Activated T-helper 9 cell treated with anti-CD3 and anti-CD28 coated beads, Interleukin-2, amount 50 U/mL, for 16 hours (primary cell): Measurements from ENCODE around the gene UQCR10.

ENCODE experiments used
- DNase-seq: peaks from one replicate; pipeline ENCODE4 v3.0.0-alpha.2; 2020; ENCODE audit warnings: low read depth

UQCR10 gene

GRCh38 chr22:29767171-29768051, at the start of gene UQCR10:
TSS of gene UQCR10 (plus strand) at chr22:29767369. CDS start at chr22:29767399, 30 bp downstream.
- DNase-seq: peak; percentile 92

GRCh38 chr22:29717789-29718188, 49.4 kb upstream of the UQCR10 start:
- DNase-seq: no peak

- DNase-seq: no peak
These were observed 47.9 kb upstream of the UQCR10 start for GRCh38 chr22:29718949-29719898.

- DNase-seq: no peak
These were observed 47.1 kb upstream of the UQCR10 start, which contains the start of gene CABP7 for GRCh38 chr22:29719899-29720645. TSS of gene CABP7 (plus strand) at chr22:29720003. CDS start at chr22:29720425, 422 bp downstream.

GRCh38 chr22:29720811-29721323, 46.3 kb upstream of the UQCR10 start:
- DNase-seq: no peak

GRCh38 chr22:29722151-29722550, 45.0 kb upstream of the UQCR10 start:
- DNase-seq: no peak

- no peak for DNase-seq
These were observed 44.6 kb upstream of the UQCR10 start for GRCh38 chr22:29722587-29722986.

- no peak for DNase-seq
These were observed 43.4 kb upstream of the UQCR10 start for GRCh38 chr22:29723766-29724165.

- DNase-seq: no peak
These were observed 42.3 kb upstream of the UQCR10 start for GRCh38 chr22:29724843-29725242.

- DNase-seq: no peak
These were observed 41.1 kb upstream of the UQCR10 start for GRCh38 chr22:29726106-29726505.

GRCh38 chr22:29726512-29727130, 40.5 kb upstream of the UQCR10 start:
- no peak for DNase-seq

GRCh38 chr22:29727131-29727523, 40.0 kb upstream of the UQCR10 start:
- no peak for DNase-seq

- no peak for DNase-seq
These were observed 38.0 kb upstream of the UQCR10 start for GRCh38 chr22:29729161-29729560.

GRCh38 chr22:29731058-29731850, 35.9 kb upstream of the UQCR10 start:
- no peak for DNase-seq

- no peak for DNase-seq
These were observed 34.3 kb upstream of the UQCR10 start for GRCh38 chr22:29732883-29733282.

GRCh38 chr22:29733362-29734201, 33.6 kb upstream of the UQCR10 start:
- DNase-seq: no peak

GRCh38 chr22:29734406-29734805, 32.8 kb upstream of the UQCR10 start:
- no peak for DNase-seq

GRCh38 chr22:29734838-29735237, 32.3 kb upstream of the UQCR10 start:
- DNase-seq: no peak

- DNase-seq: no peak
These were observed 31.8 kb upstream of the UQCR10 start for GRCh38 chr22:29735416-29735815.
